Measurements from ENCODE around the gene PTPRA.

PTPRA gene

DNA sequence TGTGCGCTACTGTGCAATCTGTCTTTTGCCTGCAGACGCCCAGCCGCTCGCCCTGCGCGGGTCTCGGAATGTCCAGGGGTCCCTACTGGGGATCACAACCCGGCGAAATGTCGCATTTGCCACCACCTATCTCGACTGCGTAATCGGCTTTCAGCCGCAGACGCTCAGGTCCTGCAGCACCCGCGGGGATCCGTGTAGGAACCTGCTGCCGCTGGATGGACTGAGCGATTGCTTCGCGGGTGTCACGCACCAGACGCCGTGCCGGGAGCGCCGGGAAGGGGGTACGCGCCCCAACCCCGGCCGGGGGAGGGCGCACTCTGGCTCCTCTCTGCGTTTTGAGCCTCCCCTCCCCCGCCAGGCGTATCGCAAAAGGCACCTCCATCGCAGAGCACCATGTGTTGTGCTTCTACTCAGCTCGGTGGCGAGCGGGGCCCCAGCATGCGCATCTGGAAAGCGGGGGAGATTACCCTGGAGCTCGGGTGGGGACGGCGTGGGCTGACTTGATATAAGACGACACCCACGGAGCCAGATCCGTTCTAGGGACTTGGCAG lies 747 bp upstream of the PTPRA start:
- in situ Hi-C loops (cut with HindIII; ENCODE audit: low sequenced_read_pairs) = no loop called here
- TF ChIP-seq, protein P1, sequence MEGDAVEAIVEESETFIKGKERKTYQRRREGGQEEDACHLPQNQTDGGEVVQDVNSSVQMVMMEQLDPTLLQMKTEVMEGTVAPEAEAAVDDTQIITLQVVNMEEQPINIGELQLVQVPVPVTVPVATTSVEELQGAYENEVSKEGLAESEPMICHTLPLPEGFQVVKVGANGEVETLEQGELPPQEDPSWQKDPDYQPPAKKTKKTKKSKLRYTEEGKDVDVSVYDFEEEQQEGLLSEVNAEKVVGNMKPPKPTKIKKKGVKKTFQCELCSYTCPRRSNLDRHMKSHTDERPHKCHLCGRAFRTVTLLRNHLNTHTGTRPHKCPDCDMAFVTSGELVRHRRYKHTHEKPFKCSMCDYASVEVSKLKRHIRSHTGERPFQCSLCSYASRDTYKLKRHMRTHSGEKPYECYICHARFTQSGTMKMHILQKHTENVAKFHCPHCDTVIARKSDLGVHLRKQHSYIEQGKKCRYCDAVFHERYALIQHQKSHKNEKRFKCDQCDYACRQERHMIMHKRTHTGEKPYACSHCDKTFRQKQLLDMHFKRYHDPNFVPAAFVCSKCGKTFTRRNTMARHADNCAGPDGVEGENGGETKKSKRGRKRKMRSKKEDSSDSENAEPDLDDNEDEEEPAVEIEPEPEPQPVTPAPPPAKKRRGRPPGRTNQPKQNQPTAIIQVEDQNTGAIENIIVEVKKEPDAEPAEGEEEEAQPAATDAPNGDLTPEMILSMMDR (IDR thresholded peaks at IDR 0.05; ENCODE audit: low read depth, low read length) = peak; percentile 40
- DNase-seq (ENCODE audit: low read depth, low spot score) = peak; percentile 48
- peak overlapping the region; percentile 50 for H3K4me3 ChIP-seq (ENCODE audit: low read depth, low read length)

DNA sequence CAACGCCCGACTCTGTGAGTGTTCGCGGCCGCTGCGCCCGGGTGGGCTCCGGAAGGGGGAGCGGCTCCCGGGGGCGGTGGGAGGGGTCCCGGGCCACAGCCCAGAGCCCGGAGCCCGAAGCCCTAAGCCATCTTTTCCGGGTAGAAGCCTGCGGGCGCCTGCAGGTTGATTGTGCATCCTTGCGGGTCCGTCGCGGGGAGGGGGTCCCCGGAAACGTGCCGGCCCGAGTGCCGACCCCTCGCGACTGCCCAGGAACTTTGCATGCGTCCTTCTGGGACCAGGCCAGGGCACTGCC lies 413 bp downstream of the PTPRA start:
- peak overlapping the region; percentile 89 for H3K4me3 ChIP-seq (ENCODE audit: low read depth, low read length)
- peak; percentile 23 for DNase-seq (ENCODE audit: low read depth, low spot score)
- in situ Hi-C loops (cut with HindIII; ENCODE audit: low sequenced_read_pairs) = no loop called here
- TF ChIP-seq, protein P1 (IDR thresholded peaks at IDR 0.05; ENCODE audit: low read depth, low read length) = no peak

DNA sequence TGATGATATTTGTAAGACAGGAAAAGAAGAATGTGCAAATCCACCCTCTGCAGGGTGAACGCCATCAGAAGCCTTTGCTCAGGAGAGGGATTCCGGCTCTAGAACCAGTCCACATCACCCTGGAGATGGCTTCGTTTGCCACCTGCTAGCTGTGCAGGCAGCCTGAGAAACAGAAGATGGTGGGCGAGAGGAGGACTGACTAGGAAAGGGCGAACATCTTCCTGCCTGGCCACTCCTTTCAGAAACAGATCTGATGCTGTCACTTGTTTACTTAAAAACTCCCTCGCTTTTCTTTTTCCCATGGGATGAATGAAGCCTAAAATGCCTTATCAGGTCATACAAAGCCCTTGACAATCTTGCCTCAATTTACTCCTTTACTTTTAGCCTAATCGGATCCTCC lies 1.2 kb downstream of the PTPRA start:
- DNase-seq (ENCODE audit: low read depth, low spot score) = peak; percentile 12
- peak overlapping the region; percentile 89 for H3K4me3 ChIP-seq (ENCODE audit: low read depth, low read length)
- TF ChIP-seq, protein P1 (IDR thresholded peaks at IDR 0.05; ENCODE audit: low read depth, low read length) = no peak
- in situ Hi-C loops (cut with HindIII; ENCODE audit: low sequenced_read_pairs) = no loop called here

DNA sequence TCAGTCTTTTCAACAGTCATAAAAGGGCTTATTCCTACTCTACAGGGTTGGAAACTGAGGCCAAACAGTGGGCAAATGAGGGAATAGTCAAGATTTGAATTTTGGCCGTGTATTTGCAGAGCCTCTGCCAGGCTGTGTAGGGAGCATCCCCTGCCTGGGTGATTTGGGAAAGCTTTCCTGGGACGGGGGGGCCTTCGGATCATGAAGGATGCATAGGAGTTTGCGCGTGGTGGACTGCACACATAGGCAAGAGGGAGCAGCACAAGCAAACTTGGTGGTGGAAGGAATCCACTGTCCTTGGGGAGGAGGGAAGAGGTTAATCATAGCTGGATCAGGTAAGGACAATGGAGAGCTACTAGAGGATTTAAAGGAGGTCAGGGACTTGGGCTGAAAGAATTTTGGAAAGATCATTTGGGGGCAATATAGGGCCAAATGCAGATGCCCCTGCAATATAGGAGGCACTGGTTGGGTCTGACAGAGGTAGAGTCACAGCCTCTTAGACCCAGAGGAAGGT lies 2.5 kb downstream of the PTPRA start:
- TF ChIP-seq, protein P1 (IDR thresholded peaks at IDR 0.05; ENCODE audit: low read depth, low read length) = no peak
- DNase-seq (ENCODE audit: low read depth, low spot score) = no peak
- in situ Hi-C loops (cut with HindIII; ENCODE audit: low sequenced_read_pairs) = no loop called here
- no peak overlapping the region for H3K4me3 ChIP-seq (ENCODE audit: low read depth, low read length)

DNA sequence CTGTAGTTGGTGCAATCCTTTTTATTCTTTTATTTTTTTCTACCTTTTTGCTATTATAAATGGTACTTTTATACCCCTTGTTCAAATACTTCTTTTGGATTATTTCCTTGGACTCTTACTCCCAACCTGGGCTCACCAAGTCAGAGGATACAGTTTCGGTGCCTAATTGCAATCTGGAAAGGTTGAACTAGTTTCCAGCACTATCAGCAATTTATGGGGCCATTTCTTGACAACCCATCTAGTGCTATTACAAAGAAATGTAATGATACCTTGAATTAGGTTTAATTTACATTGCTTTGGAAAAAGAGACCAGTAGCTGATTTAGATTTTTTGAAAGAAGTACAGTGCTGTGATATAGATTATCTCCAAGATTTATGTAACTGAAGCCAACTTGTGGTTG lies 5.2 kb downstream of the PTPRA start:
- no peak overlapping the region for H3K4me3 ChIP-seq (ENCODE audit: low read depth, low read length)
- in situ Hi-C loops (cut with HindIII; ENCODE audit: low sequenced_read_pairs) = no loop called here
- DNase-seq (ENCODE audit: low read depth, low spot score) = no peak
- TF ChIP-seq, protein P1 (IDR thresholded peaks at IDR 0.05; ENCODE audit: low read depth, low read length) = no peak

DNA sequence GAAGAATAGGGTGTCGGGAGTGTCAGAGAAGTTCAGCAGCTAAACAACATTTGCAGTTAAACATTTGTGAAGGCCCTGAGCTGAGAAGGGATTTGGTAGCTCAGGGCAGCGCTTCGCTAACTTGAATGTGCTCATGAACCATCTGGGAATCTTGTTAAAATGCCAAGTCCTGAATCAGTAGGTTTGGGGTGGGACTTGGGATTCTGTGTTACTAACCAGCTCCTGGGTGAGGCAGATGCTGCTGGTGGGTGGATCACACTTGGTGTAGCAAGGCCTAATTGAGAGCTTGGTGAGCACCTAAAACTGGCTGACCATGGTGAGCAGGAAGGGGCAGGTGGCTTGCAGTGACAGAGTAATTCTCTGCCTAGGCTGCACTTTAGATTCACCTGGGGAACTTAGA lies 5.9 kb downstream of the PTPRA start:
- in situ Hi-C loops (cut with HindIII; ENCODE audit: low sequenced_read_pairs) = no loop called here
- no peak overlapping the region for H3K4me3 ChIP-seq (ENCODE audit: low read depth, low read length)
- DNase-seq (ENCODE audit: low read depth, low spot score) = peak; percentile 79
- TF ChIP-seq, protein P1 (IDR thresholded peaks at IDR 0.05; ENCODE audit: low read depth, low read length) = no peak

DNA sequence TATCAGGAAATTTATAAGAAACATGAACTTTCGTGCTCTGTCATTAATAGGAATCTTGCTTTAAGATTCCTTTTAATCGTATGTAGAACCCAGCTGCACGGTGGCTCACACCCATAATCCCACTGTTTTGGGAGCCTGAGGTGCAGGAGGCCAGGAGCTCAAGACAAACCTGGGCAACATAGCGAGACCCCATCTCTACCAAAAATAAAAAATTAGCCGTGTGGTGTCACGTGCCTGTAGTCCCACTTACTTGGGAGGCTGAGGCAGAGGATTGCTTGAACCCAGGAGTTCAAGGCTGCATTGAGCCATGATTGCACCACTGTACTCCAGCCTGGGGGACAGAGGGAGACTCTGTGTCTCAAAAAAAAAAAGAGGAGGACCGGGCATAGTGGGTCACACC lies 7.4 kb downstream of the PTPRA start:
- DNase-seq (ENCODE audit: low read depth, low spot score) = no peak
- in situ Hi-C loops (cut with HindIII; ENCODE audit: low sequenced_read_pairs) = no loop called here
- TF ChIP-seq, protein P1 (IDR thresholded peaks at IDR 0.05; ENCODE audit: low read depth, low read length) = no peak
- H3K4me3 ChIP-seq (ENCODE audit: low read depth, low read length) = no peak overlapping the region

Measured in astrocyte of the spinal cord (primary cell).